COLO829 (cell line): ENCODE results near the gene RNU1-3.
"Not testable (repeated sequence)": the region's sequence is repeated elsewhere in the genome, so short reads cannot be mapped to it uniquely, and the experiment has no call there.

Experiments used
- DNase-seq: peaks from one replicate; pipeline ENCODE4 v3.0.0; 2012; ENCODE audit warnings: low spot score

Gene RNU1-3

GRCh38 chr1:16636551-16637195 lies 30.1 kb downstream of the RNU1-3 start:
- not testable (repeated sequence) for DNase-seq

DNA sequence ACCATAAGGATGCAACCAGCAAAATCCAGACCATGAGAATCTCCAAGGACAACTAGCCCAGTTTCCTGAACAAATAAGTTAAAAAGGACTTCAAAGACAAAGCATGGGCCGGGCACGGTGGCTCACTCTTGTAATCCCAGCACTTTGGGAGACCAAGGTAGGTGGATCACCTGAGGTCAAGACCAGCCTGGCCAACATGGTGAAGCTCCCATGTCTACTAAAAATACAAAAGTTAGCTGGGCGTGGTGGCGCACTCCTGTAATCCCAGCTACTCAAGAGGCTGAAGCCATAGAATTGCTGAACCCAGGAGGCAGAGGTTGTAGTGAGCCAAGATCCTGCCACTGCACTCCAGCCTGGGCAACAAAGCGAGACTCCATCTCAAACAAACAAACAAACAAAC lies 30.8 kb downstream of the RNU1-3 start:
- not testable (repeated sequence) for DNase-seq

DNA sequence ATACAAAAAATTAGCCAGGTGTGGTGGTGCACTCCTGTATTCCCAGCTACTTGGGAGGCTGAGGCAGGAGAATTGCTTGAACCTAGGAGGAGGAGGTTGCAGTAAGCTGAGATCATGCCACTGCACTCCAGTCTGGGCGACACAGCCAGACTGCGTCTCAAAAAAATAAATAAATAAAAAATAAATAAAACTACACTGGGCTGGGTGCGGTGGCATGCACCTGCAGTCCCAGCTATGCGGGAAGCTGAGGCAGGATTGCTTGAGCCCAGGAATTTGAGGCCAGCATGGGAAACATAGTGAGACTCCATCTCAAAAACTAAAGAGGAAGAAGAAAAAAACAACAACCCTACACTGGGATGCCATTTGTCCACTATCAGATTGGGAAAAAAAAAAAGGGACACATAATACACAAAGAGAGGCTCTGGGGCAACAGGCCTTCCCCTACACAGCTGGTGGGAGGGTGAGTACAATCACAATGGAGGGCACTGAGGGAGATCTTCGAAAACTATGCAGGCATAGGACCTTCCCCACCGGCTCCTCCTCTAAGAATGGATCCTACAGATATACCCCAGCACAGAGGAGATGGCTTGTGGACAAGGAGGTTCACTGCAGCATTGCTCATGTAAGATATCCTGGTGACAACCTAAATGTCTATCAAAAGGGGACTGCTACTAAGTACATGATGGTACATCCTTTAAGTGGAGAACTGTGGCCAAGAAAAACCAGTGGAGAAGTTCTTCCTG lies 33.0 kb downstream of the RNU1-3 start:
- DNase-seq = not testable (repeated sequence)

DNA sequence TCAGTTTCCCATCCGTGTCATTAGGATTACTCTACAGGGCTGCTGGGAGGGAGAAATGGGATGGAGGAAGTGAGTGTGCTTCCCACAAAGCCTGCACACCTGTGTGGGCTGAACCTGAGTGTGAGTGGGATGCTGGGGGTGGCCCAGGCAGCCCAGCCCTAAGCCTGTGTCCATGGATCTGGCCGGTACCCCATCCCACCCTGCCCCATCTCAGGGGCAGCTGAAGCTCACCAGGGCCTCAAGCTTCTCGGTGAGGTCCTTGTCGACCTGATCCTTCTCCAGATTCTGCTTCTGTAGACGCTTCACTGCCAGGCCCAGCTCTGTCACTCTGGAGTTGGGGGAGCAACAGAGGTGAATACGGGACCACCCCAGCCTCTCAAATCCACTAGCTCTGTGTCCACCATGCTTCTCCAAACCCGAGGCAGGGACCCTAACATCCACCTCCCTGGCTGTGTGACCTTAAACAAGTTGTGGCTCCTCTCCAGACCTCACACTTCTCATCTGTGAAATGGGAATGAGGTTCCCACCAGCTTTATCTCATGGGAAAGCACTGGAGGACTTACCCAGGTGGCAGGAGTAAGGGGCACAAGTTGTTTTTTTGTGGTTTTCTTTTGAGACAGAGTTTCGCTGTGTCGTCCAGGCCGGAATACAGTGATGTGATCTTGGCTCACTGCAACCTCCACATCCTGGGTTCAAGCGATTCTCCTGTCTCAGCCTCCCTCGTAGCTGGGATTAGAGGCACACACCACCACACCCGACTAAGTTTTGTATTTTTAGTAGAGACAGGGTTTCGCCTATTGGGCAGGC lies 34.5 kb downstream of the RNU1-3 start:
- not testable (repeated sequence) for DNase-seq

DNA sequence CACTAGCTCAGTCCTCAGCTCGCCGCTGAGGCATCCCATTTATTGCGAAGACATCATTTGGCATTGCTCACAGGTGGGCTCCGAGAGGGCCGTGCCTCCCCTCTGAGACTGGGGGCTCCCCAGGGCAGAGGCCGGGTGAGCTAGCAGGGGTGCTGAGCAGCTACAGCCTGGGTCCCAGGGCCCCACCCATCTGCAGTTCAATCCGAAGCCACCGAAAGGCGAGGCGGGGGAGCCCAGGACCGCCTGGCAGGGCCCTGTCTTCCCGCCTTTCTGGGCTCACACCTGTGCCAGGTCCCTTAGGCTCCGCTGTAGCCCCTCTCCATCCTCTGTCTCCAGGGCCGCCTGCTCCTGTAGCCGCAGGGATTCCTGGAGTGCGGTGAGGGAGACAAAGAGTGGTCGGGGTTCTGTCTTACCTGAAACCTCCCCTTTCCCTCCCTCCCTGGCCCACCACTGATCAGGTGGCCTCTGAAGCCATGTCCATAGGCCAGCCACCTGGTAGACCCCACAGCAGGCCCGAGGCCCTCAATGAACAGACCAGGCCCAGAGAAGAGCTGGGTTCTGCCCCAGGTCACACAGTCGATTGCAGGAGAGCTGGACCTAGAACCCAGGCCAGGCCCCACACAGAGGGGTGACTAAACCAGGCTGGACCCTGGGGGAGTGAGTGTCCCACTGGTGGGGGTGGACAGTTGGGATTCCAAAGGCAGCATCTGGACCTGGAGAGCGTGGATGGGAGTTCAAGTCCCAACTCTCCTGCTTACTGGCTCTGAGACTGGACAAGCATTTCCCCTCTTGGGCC lies 35.3 kb downstream of the RNU1-3 start:
- DNase-seq = no peak

GRCh38 chr1:16630661-16631247 lies 36.0 kb downstream of the RNU1-3 start:
- no peak for DNase-seq

DNA sequence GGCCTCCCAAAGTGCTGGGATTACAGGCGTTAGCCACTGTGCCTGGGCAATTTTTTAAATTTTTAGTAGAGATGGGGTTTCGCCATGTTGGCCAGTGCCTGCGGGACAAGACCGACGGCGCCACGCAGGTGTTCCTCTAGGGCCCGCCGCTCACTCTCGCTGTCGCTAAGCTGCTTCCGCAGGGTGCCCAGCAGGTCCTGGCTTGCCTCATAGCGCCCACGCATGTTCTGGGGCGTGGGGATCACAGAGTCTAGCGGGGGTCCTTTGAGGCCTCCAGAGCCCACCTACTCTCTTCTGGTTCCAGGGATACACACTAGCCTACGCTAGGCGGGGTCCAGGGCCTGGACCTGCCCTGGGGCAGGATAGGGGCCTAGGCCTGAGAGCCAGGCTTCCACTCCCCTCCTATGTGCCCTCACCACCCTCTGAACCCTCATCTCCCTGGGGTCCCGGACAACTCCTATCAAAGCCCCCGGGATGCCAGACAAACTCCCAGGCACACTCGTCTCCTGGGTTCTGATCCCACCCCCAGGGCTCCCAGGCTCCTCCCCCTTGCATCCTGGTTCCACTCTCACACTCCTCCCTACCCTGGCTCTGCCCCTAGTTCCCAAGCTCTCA lies 36.7 kb downstream of the RNU1-3 start:
- not testable (repeated sequence) for DNase-seq

GRCh38 chr1:16628361-16629111 lies 38.2 kb downstream of the RNU1-3 start:
- DNase-seq = no peak

GRCh38 chr1:16626409-16626983 lies 40.3 kb downstream of the RNU1-3 start:
- DNase-seq = not testable (repeated sequence)

DNA sequence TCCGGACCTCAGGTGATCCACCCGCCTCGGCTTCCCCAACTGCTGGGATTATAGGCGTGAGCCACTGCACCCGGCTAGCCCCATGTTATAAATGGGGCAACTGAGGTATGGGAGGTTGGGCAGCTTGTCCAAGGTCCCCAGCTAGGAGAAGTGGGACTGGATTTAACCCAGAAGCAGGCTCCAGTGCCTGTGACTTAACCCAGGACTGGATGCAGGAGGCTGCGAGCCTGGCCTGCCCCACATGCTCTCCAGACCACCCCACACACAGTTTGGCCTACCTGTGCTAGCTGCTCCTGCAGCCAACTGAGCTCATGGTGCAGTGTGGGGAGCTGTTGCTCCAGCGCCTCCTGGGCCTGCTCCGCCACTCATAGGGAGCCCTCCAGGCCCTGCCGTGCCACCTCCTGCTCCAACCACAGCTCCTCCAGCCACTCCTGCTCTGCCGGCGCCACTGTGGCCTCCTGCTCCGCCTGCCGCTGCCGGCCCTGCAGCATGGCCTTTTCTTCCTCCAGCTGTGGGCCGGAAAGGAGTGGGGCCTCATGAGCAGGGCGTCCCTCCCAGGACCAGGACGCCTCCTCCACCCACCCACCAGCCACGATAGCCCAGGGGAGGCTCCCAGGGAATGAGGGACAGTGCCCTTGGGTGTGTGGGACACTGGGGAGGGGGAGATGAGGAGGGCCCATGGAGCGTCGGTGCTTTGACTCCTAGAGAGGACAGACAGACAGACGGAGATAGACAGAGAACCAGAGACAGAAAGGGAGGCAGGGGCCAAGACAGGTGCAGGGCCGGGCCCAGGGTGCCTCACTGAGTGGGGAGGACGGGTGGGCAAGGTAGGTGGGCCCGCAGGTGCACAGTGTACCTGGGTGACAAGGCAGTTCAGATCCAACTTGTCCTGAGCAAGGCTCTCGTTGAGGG lies 41.0 kb downstream of the RNU1-3 start:
- DNase-seq = no peak

GRCh38 chr1:16623812-16624719 lies 42.7 kb downstream of the RNU1-3 start:
- DNase-seq = not testable (repeated sequence)

- DNase-seq = not testable (repeated sequence)
Measured at GRCh38 chr1:16623337-16623736, 43.4 kb downstream of the RNU1-3 start.

- DNase-seq = not testable (repeated sequence)
Measured at GRCh38 chr1:16621681-16622315, 45.0 kb downstream of the RNU1-3 start.

GRCh38 chr1:16621300-16621658 lies 45.5 kb downstream of the RNU1-3 start:
- DNase-seq = no peak

DNA sequence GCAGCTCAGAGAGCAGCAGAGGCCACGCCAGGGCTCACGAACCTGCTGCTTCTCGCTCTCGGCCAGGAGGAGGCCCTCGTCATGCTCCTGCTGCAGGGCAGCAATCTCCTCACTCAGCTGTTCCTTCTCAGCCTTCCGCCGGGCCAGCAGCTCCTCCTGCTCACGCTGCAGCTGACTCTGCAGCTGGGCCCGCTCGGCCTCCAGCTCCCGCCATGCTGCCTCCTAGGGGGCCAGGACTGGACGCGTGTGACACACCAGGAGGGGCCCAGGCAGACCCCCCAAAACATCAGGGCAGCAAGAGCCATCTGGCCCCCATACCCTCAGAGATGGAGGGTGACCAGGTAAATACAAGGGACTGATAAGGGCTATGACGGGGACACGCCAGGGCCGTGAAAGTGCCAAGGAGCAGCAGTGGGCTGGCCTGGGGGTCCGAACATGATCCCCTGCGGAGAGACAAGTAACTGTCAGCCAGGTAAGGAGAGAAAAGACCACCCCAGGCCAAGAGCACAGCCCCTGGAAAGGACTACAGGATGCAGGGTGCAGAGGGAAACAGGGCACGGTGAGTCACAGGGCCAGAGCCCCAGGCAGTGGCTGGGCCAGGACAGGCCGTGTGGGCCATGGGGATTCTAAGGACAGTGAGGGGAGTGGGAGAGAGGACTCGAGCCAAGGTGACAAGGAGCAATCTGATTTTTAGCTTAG lies 46.8 kb downstream of the RNU1-3 start:
- not testable (repeated sequence) for DNase-seq

DNA sequence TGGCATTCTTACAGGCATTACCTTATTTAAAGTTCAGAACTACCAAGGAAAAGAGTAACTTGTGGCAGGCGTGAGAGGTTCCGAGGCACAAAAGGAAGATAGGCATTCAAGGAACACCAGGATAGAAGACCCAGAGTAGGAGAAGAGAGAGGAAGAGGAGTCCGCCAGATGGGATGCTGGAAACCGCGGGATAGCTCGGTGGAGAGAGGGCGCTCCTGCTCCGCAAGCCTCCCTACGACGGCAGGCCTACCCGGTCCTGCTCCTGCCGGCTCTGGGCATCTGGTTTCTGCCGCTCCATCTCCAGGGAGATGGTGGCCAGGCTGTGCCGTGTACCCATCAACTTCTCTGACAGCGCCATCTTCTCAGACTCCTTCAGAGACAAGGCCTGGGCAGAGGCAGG lies 48.0 kb downstream of the RNU1-3 start:
- DNase-seq = no peak
